Heart left ventricle (tissue), 13 donors: Measurements from ENCODE around the gene GSTA2.
"Not testable (repeated sequence)": the region's sequence is repeated elsewhere in the genome, so short reads cannot be mapped to it uniquely, and the experiment has no call there.

ENCODE experiments used
- POLR2A ChIP-seq, 2 donors: fragments of 450-650 bp; IDR thresholded peaks; one replicate each; pipeline ENCODE4 v1.6.1; 2017; ENCODE audit warnings: antibody characterized with exemption in 2 of 2, mild to moderate bottlenecking in 2 of 2, moderate library complexity in 2 of 2
- TF ChIP-seq, protein P1 (sequence below), 12 donors: fragments of 200-600 bp; sonication (generic) in 4 of 12; IDR thresholded peaks; one replicate each; pipeline versions ENCODE4 v1.5.0 to v1.8.0; 2018 to 2022; ENCODE audit warnings: antibody characterized with exemption in 12 of 12, mild to moderate bottlenecking in 5 of 12
- donor health status: ischemic (EF 13 %, LVEDD 7.1; RV severe dilation, severe dysfunction).
- donor health status: DM: no; HTN: yes; CAD: no.
- donor health status: DM: no; HTN: no; CAD: no.
- donor health status: ischemic (EF 25% LVEDD 6.9; RV normal size, moderate dysfunction).
- donor health status: ischemic (EF 25% LVEDD 5.7; RV mildly dilated, moderate dysfunction).
- donor health status: ischemic (EF 35%, LVEDD 5.7; RV mildly dilated, moderate dysfunction).
- donor health status: nonischemic (EF 11% LVEDD 7.7; RV severe dilation, severe dysfunction).
- donor health status: DM: yes; HTN: yes; CAD: no.
- donor health status: PGD.
- donor health status: ischemic (EF 29% LVEDD 5.4; RV normal size, mild dysfunction).
- donor health status: nonischemic (EF 23%, LVEDD 6.1; RV moderate dilation, normal function).

DNA sequence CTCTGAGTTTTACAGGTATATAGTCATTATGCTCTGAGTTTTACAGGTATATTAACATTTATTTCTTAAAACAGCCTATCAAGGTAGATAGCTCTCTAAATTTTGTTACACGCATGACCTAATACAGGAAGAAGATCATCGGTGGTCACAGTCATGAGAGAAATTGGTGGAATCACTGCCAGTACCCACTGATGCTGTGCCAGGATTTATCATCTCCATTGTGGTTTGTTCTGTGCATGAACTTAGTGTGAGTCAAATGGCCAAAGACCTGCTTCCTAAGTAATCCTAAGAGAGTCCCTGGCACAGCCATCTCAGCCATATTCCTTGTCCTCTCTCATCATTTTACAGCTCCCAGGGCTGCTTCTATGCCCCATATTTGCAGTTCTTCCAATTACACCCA, 10.1 kb downstream of the GSTA2 start:
- TF ChIP-seq, protein P1, sequence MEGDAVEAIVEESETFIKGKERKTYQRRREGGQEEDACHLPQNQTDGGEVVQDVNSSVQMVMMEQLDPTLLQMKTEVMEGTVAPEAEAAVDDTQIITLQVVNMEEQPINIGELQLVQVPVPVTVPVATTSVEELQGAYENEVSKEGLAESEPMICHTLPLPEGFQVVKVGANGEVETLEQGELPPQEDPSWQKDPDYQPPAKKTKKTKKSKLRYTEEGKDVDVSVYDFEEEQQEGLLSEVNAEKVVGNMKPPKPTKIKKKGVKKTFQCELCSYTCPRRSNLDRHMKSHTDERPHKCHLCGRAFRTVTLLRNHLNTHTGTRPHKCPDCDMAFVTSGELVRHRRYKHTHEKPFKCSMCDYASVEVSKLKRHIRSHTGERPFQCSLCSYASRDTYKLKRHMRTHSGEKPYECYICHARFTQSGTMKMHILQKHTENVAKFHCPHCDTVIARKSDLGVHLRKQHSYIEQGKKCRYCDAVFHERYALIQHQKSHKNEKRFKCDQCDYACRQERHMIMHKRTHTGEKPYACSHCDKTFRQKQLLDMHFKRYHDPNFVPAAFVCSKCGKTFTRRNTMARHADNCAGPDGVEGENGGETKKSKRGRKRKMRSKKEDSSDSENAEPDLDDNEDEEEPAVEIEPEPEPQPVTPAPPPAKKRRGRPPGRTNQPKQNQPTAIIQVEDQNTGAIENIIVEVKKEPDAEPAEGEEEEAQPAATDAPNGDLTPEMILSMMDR (IDR thresholded peaks at IDR 0.05), result not testable (repeated sequence)
- TF ChIP-seq POLR2A (IDR thresholded peaks at IDR 0.05), result not testable (repeated sequence)
